A673 (cell line): ENCODE measurements around the gene TRIM56. TPM values are rescaled to one million over a fixed set of nuclear protein-coding genes. Genes with fewer than 3 reads are reported as not detected.
"Not testable (repeated sequence)": the region's sequence is repeated elsewhere in the genome, so short reads cannot be mapped to it uniquely, and the experiment has no call there.

Experiments
- BruUV-seq: library from RNA; stranded (reverse); fragments of 400-500 nt; replicated peaks from 2 replicates; lab custom pipeline; 2021; lab: Mats Ljungman, UMichigan
- CTCF ChIA-PET: fragments of 300-600 bp; sonication (Branson Sonifier 250); formaldehyde crosslinking; loops from one replicate; lab custom pipeline; 2022; ENCODE audit warnings: antibody characterized with exemption; lab: Charles Lee
- POLR2A ChIA-PET: fragments of 300-600 bp; sonication (Branson Sonifier 250); formaldehyde crosslinking; loops from one replicate; lab custom pipeline; 2022; ENCODE audit warnings: antibody characterized with exemption; ENCODE audit not compliant: low non-redundant PET; lab: Charles Lee
- DNase-seq: peaks from one replicate; pipeline ENCODE4 v3.0.0-alpha.2; 2015; ENCODE audit warnings: low spot score
- H3K27ac ChIP-seq: fragments of 200-600 bp; sonication (generic); 2 replicates; pipeline ENCODE4 v1.5.1; 2016; ENCODE audit warnings: mixed run types, low read depth, mild to moderate bottlenecking, mixed read lengths, antibody characterized with exemption, low read length; ENCODE audit not compliant: poor library complexity, severe bottlenecking
- H3K27me3 ChIP-seq: fragments of 200-600 bp; sonication (generic); replicated peaks from 2 replicates; pipeline ENCODE4 v1.6.1; 2017; ENCODE audit warnings: mixed run types, low read depth, mild to moderate bottlenecking, mixed read lengths, antibody characterized with exemption, low read length; ENCODE audit not compliant: insufficient read depth, poor library complexity
- H3K36me3 ChIP-seq: fragments of 200-600 bp; sonication (generic); 2 replicates; pipeline ENCODE4 v1.6.1; 2016; ENCODE audit warnings: mixed run types, mild to moderate bottlenecking, mixed read lengths, antibody characterized with exemption, low read length; ENCODE audit not compliant: insufficient read depth, poor library complexity, severe bottlenecking
- H3K4me1 ChIP-seq: fragments of 200-600 bp; sonication (generic); 2 replicates; pipeline ENCODE4 v1.6.1; 2017; ENCODE audit warnings: mixed run types, mild to moderate bottlenecking, mixed read lengths, antibody characterized with exemption, low read length; ENCODE audit not compliant: insufficient read depth, poor library complexity, severe bottlenecking
- H3K4me3 ChIP-seq: fragments of 200-600 bp; sonication (generic); 2 replicates; pipeline ENCODE4 v1.5.1; 2016; ENCODE audit warnings: low read depth, mixed run types, mild to moderate bottlenecking, mixed read lengths, low read length; ENCODE audit not compliant: poor library complexity, severe bottlenecking
- H3K9me3 ChIP-seq: fragments of 200-600 bp; sonication (generic); 2 replicates; pipeline ENCODE4 v1.6.1; 2016; ENCODE audit warnings: mixed run types, low read depth, mild to moderate bottlenecking, mixed read lengths, antibody characterized with exemption, low read length; ENCODE audit not compliant: poor library complexity, severe bottlenecking
- CTCF ChIP-seq: fragments of 300-800, 200-600 bp; sonication (generic); conservative IDR thresholded peaks from 2 replicates; pipeline ENCODE4 v1.5.1; 2017; ENCODE audit warnings: low read depth, mild to moderate bottlenecking, antibody characterized with exemption, low read length, moderate library complexity, mixed read lengths
- EZH2 ChIP-seq: fragments of 200-600 bp; sonication (generic); IDR thresholded peaks from 2 replicates; pipeline ENCODE4 v1.6.1; 2017; ENCODE audit warnings: borderline replicate concordance, low read depth, mild to moderate bottlenecking, mixed read lengths, antibody characterized with exemption, low read length; ENCODE audit not compliant: poor library complexity, severe bottlenecking
- intact Hi-C: fragments of 100-400 bp; cut with micrococcal nuclease; formaldehyde crosslinking; loops from one replicate; pipeline ENCODE4 v1.10.0; 2022; ENCODE audit not compliant: unreplicated experiment
- total RNA-seq: library from RNA; stranded (reverse); gene quantifications from 2 replicates; pipeline ENCODE4 v1.2.3, GENCODE V29; 2021

The TRIM56 gene
- total RNA-seq, 1 experiment from 2014 or later: 32.3 TPM

GRCh38 chr7:101088069-101088425 lies 2.8 kb downstream of the TRIM56 start:
- no peak for TF ChIP-seq EZH2
- TF ChIP-seq CTCF: no peak
- no peak for DNase-seq
- Histone ChIP-seq H3K27me3 (no peaks in the 10 kb centered on the region), H3K4me1 (peaks cover 11% of the 10 kb centered on the region), H3K27ac (no peak overlapping the region), H3K36me3 (peaks cover 17% of the 10 kb centered on the region), H3K4me3 (no peak overlapping the region), H3K9me3 (no peaks in the 10 kb centered on the region)
- ChIA-PET POLR2A (no interaction called here), CTCF (no interaction called here)
- intact Hi-C loops: loop anchor here (10.0 kb wide), 1 partner anchor 47 kb away; no protein-coding TSS in a partner anchor
- no TSS peak for BruUV-seq

DNA sequence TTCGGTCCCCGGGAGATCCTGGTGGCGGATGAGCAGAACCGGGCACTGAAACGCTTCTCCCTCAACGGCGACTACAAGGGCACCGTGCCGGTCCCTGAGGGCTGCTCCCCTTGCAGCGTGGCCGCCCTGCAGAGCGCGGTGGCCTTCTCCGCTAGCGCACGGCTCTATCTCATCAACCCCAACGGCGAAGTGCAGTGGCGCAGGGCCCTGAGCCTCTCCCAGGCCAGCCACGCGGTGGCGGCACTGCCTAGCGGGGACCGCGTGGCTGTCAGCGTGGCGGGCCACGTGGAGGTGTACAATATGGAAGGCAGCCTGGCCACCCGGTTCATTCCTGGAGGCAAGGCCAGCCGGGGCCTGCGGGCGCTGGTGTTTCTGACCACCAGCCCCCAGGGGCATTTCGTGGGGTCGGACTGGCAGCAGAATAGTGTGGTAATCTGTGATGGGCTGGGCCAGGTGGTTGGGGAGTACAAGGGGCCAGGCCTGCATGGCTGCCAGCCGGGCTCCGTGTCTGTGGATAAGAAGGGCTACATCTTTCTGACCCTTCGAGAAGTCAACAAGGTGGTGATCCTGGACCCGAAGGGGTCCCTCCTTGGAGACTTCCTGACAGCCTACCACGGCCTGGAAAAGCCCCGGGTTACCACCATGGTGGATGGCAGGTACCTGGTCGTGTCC lies 3.7 kb downstream of the TRIM56 start:
- Histone ChIP-seq H3K36me3 (peaks cover 17% of the 10 kb centered on the region), H3K9me3 (no peaks in the 10 kb centered on the region), H3K4me1 (peaks cover 11% of the 10 kb centered on the region), H3K27me3 (no peaks in the 10 kb centered on the region), H3K27ac (no peak overlapping the region), H3K4me3 (no peak overlapping the region)
- ChIA-PET POLR2A (interaction anchor here (0.7 kb wide), 1 partner anchor 12 kb away, joined by 5 read pairs; no protein-coding TSS in a partner anchor), CTCF (no interaction called here)
- BruUV-seq: no TSS peak
- intact Hi-C loops: loop anchor here (10.0 kb wide), 1 partner anchor 46 kb away; no protein-coding TSS in a partner anchor
- TF ChIP-seq EZH2 (no peak), CTCF (no peak)
- DNase-seq: no peak

GRCh38 chr7:101089876-101090275 lies 4.6 kb downstream of the TRIM56 start:
- intact Hi-C loops: loop anchor here (10.0 kb wide), 2 partner anchors 45 to 85 kb away; no protein-coding TSS in a partner anchor
- Histone ChIP-seq H3K27ac (no peak overlapping the region), H3K36me3 (peaks cover 17% of the 10 kb centered on the region), H3K4me1 (peaks cover 9% of the 10 kb centered on the region), H3K9me3 (no peaks in the 10 kb centered on the region), H3K4me3 (no peak overlapping the region), H3K27me3 (no peaks in the 10 kb centered on the region)
- no TSS peak for BruUV-seq
- DNase-seq: no peak
- TF ChIP-seq EZH2 (no peak), CTCF (no peak)
- CTCF ChIA-PET: interaction anchor here (0.6 kb wide), 1 partner anchor 106 kb away, joined by 6 read pairs; no protein-coding TSS in a partner anchor
- POLR2A ChIA-PET: interaction anchor here (0.7 kb wide), 1 partner anchor 13 kb away, joined by 5 read pairs; no protein-coding TSS in a partner anchor

DNA sequence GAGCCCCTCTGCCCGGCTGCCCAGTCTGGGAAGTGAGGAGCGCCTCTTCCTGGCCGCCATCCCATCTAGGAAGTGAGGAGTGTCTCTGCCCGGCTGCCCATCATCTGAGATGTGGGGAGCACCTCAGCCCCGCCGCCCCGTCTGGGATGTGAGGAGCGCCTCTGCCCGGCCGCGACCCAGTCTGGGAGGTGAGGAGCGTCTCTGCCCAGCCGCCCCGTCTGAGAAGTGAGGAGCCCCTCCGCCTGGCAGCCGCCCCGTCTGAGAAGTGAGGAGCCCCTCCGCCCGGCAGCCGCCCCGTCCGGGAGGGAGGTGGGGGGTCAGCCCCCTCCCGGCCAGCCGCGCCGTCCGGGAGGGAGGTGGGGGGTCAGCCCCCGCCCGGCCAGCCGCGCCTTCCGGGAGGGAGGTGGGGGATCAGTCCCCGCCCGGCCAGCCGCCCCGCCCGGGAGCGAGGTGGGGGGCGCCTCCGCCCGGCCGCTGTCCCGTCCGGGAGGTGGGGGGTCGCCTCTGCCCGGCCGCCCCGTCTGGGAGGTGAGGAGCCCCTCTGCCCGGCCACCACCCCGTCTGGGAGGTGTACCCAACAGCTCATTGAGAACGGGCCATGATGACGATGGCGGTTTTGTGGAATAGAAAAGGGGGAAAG lies 7.1 kb downstream of the TRIM56 start:
- CTCF ChIA-PET, POLR2A ChIA-PET, H3K9me3 ChIP-seq, DNase-seq, H3K4me3 ChIP-seq, BruUV-seq, H3K36me3 ChIP-seq, H3K4me1 ChIP-seq, H3K27me3 ChIP-seq, H3K27ac ChIP-seq: not testable (repeated sequence)
- intact Hi-C loops: loop anchor here (10.0 kb wide), 1 partner anchor 82 kb away; no protein-coding TSS in a partner anchor
